HCT116 (cell line): Measurements from ENCODE around the gene NXPE3.

Experiments used
- CBX3 ChIP-seq: IDR thresholded peaks from 2 replicates; pipeline ENCODE4 v1.6.1; 2012; ENCODE audit warnings: low read depth
- EGR1 ChIP-seq: IDR thresholded peaks from 2 replicates; pipeline ENCODE4 v1.6.1; 2012; ENCODE audit warnings: low read depth
- EZH2 ChIP-seq: fragments of 200-600 bp; sonication (generic); IDR thresholded peaks from 2 replicates; pipeline ENCODE4 v1.6.1; 2017; ENCODE audit warnings: antibody characterized with exemption, mixed run types
- EZH2phosphoT487 ChIP-seq: fragments of 200-600 bp; IDR thresholded peaks from 2 replicates; pipeline ENCODE4 v1.6.1; 2018; ENCODE audit warnings: antibody characterized with exemption, borderline replicate concordance
- POLR2A ChIP-seq: IDR thresholded peaks from 2 replicates; pipeline ENCODE4 v1.7.0; 2011; ENCODE audit warnings: borderline replicate concordance; ENCODE audit not compliant: insufficient read depth, insufficient read length; ENCODE audit errors: extremely low read depth
- SP1 ChIP-seq: IDR thresholded peaks from 2 replicates; pipeline ENCODE4 v1.6.1; 2012; ENCODE audit warnings: low read depth
- YY1 ChIP-seq: IDR thresholded peaks from 2 replicates; pipeline ENCODE4 v1.6.1; 2011; ENCODE audit warnings: low read length, low read depth, moderate library complexity, mild to moderate bottlenecking; ENCODE audit not compliant: insufficient replicate concordance; ENCODE audit errors: extremely low read depth
- TF ChIP-seq, protein P1 (sequence below), 3 experiments: fragments of 200-600 bp in 1 of 3; sonication (generic) in 1 of 3; IDR thresholded peaks in 2 of 3; conservative IDR thresholded peaks in 1 of 3; 2 replicates each; pipeline ENCODE4 v1.5.1; 2012 to 2017; ENCODE audit warnings: low read depth in 2 of 3, low read length in 2 of 3, antibody characterized with exemption in 1 of 3, borderline replicate concordance in 1 of 3, control low read depth in 1 of 3, mild to moderate bottlenecking in 1 of 3, mixed read lengths in 1 of 3, mixed run types in 1 of 3, moderate library complexity in 1 of 3; ENCODE audit not compliant: insufficient read depth in 1 of 3
- TF ChIP-seq, protein P2 (sequence below): IDR thresholded peaks from 2 replicates; pipeline ENCODE4 v1.6.1; 2012; ENCODE audit warnings: low read depth

DNA sequence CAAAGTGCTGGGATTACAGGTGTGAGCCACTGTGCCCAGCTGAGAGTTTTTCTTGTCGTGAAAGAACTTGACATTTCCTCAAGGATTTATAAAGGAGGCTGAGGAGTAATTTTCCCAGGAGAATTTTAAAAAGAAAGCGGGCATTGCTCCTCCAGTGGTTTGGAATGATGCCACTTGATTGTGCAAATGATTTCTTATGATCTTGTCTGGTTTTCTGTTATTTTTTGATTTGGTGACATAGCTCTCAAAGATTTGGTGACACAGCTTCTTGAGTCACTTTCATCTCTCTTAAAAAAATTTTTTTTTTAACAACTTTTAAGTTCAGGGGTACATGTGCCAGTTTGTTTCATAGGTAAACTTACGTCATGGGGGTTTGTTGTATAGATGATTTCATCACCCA is 45.7 kb downstream of the NXPE3 start:
- TF ChIP-seq EZH2, result no peak
- no peak for TF ChIP-seq YY1
- TF ChIP-seq, protein P1, sequence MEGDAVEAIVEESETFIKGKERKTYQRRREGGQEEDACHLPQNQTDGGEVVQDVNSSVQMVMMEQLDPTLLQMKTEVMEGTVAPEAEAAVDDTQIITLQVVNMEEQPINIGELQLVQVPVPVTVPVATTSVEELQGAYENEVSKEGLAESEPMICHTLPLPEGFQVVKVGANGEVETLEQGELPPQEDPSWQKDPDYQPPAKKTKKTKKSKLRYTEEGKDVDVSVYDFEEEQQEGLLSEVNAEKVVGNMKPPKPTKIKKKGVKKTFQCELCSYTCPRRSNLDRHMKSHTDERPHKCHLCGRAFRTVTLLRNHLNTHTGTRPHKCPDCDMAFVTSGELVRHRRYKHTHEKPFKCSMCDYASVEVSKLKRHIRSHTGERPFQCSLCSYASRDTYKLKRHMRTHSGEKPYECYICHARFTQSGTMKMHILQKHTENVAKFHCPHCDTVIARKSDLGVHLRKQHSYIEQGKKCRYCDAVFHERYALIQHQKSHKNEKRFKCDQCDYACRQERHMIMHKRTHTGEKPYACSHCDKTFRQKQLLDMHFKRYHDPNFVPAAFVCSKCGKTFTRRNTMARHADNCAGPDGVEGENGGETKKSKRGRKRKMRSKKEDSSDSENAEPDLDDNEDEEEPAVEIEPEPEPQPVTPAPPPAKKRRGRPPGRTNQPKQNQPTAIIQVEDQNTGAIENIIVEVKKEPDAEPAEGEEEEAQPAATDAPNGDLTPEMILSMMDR (IDR thresholded peaks at IDR 0.05 in 2 of 3, conservative IDR thresholded peaks at IDR 0.05 in 1 of 3; ENCODE audit: borderline replicate concordance in 1 of 3, insufficient read depth in 1 of 3, low read depth in 2 of 3, low read length in 2 of 3), result no peak
- TF ChIP-seq SP1, result no peak
- TF ChIP-seq, protein P2, sequence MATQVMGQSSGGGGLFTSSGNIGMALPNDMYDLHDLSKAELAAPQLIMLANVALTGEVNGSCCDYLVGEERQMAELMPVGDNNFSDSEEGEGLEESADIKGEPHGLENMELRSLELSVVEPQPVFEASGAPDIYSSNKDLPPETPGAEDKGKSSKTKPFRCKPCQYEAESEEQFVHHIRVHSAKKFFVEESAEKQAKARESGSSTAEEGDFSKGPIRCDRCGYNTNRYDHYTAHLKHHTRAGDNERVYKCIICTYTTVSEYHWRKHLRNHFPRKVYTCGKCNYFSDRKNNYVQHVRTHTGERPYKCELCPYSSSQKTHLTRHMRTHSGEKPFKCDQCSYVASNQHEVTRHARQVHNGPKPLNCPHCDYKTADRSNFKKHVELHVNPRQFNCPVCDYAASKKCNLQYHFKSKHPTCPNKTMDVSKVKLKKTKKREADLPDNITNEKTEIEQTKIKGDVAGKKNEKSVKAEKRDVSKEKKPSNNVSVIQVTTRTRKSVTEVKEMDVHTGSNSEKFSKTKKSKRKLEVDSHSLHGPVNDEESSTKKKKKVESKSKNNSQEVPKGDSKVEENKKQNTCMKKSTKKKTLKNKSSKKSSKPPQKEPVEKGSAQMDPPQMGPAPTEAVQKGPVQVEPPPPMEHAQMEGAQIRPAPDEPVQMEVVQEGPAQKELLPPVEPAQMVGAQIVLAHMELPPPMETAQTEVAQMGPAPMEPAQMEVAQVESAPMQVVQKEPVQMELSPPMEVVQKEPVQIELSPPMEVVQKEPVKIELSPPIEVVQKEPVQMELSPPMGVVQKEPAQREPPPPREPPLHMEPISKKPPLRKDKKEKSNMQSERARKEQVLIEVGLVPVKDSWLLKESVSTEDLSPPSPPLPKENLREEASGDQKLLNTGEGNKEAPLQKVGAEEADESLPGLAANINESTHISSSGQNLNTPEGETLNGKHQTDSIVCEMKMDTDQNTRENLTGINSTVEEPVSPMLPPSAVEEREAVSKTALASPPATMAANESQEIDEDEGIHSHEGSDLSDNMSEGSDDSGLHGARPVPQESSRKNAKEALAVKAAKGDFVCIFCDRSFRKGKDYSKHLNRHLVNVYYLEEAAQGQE, result no peak
- TF ChIP-seq EGR1, result no peak
- TF ChIP-seq POLR2A, result no peak
- no peak for TF ChIP-seq CBX3
- no peak for TF ChIP-seq EZH2phosphoT487
